GM12875 (cell line): ENCODE results near the gene PPFIBP2.

Experiments
- H3K4me3 ChIP-seq: one replicate; pipeline ENCODE4 v1.5.1; 2011; ENCODE audit warnings: low read depth, low read length, control low read depth
- CTCF ChIP-seq: IDR thresholded peaks from 2 replicates; pipeline ENCODE4 v1.5.1; 2011; ENCODE audit warnings: low read depth, mild to moderate bottlenecking, control low read depth, inconsistent platforms, low read length, moderate library complexity, borderline replicate concordance; ENCODE audit not compliant: insufficient read depth

Gene PPFIBP2

GRCh38 chr11:7518811-7519562 is 5.2 kb downstream of the PPFIBP2 start:
- H3K4me3 ChIP-seq = peak overlapping the region; percentile 55
- TF ChIP-seq CTCF = no peak

- no peak for TF ChIP-seq CTCF
- H3K4me3 ChIP-seq = peak overlapping the region; percentile 55
Measured at GRCh38 chr11:7520011-7520942, 6.5 kb downstream of the PPFIBP2 start.

GRCh38 chr11:7520981-7521487 is 7.2 kb downstream of the PPFIBP2 start:
- no peak overlapping the region for H3K4me3 ChIP-seq
- no peak for TF ChIP-seq CTCF

GRCh38 chr11:7522121-7522520 is 8.3 kb downstream of the PPFIBP2 start:
- H3K4me3 ChIP-seq = no peak overlapping the region
- TF ChIP-seq CTCF = no peak

- TF ChIP-seq CTCF = no peak
- no peak overlapping the region for H3K4me3 ChIP-seq
Measured at GRCh38 chr11:7522546-7522945, 8.7 kb downstream of the PPFIBP2 start.

DNA sequence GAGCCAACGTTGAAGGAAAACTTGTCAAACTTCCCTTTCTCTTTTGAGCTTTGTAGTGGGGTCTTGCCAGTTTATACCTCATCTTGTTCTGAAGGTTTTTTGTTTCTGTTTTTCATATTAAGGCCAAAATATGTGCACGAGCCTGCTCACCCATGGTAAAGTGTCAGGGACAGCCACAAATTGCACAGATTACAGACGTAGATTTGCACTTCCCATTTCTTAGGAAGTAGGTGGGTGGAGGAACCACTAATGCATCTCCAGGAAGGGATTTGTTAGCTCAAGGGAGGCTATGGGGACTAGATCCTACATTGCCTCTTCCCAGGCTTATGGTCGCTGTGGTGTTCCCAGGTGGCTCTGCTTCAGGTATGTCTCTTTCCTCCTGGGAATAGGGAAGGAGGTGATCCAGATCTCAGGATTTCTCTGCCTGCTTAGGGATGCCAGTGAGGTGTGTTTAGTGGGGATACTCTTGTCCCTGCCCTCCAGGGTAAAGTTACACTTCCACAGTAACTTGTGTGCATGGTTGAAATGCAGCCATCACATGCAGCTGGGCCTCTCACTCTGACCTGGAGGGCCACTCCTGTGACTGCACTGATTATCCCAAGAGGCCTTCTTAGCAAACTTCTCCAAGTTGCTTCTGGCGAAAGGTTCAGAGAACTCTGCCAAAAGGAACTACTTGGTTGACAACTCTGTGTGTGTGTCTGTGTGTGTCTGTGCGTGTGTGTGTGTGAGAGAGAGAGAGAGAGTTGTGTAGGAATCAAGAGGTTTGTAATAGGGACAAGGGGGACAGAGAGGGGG is 9.8 kb downstream of the PPFIBP2 start:
- no peak overlapping the region for H3K4me3 ChIP-seq
- no peak for TF ChIP-seq CTCF
